ENCODE results near the gene RUSF1.
"Not testable (repeated sequence)": the region's sequence is repeated elsewhere in the genome, so short reads cannot be mapped to it uniquely, and the experiment has no call there.

The RUSF1 gene

DNA sequence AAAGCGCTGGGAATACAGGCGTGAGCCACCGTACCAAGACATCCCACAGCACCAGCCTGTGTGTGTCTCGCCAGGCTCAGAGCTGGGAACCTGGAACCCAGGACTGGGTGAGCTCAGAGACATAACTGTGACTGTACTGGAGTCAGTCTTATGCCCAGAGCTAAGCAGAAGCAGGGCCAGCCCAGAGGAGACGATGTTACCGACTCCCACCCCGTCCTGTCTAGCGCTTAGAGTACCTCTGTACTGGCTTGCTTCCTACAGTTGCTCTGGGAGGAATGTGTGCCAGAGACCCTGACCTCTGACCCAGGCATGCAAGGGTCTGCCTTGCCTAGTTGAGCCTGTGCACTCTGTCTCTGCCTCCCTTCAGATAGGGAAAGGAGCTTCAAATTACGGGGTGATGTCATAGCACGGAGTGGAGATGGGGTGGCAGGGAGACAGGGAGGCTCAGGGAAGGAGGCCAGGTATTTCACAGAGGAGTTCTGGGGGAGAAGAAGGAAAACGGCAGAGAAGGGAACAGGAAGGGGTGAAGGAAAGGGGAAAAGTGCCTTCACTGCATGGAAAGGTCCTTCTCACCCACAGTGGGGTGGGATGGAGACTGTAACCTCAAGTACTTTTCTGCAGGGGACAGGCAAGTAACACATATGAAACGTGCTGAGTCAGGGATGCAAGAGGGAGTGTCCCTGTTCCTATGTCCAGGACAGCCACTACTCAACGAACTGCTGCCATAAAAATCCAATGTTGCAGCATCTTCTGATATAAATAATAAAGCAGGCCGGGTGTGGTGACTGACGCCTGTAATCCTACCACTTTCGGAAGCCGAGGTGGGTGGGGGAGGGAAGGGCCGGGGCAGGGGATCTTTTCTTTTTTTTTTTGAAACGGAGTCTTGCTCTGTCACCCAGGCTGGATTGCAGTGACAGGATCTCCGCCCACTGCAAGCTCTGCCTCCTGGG lies 54.7 kb downstream of the RUSF1 start:
- no peak for DNase-seq

DNA sequence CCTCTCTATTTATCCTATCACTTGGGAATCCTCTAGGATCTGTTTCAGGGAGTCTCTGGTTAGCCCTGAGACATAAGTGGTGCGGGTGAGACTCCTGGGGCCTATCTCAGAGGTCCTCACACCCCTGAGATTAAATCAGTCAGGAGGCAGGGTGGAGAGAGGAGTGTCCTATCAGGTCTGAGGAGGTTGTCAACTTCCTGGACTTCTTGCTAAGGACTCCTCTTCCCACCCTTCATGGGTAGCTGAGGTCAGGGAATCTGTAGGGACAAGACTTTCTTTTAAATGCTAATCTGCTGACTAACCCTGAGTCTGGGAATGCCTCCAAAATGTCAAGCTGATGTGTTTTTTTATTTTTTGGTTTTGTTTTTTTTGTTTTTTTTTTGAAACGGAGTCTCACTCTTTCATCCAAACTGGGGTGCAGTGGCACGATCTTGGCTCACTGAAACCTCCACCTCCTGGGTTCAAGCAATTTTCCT lies 55.5 kb downstream of the RUSF1 start:
- no peak for DNase-seq

DNA sequence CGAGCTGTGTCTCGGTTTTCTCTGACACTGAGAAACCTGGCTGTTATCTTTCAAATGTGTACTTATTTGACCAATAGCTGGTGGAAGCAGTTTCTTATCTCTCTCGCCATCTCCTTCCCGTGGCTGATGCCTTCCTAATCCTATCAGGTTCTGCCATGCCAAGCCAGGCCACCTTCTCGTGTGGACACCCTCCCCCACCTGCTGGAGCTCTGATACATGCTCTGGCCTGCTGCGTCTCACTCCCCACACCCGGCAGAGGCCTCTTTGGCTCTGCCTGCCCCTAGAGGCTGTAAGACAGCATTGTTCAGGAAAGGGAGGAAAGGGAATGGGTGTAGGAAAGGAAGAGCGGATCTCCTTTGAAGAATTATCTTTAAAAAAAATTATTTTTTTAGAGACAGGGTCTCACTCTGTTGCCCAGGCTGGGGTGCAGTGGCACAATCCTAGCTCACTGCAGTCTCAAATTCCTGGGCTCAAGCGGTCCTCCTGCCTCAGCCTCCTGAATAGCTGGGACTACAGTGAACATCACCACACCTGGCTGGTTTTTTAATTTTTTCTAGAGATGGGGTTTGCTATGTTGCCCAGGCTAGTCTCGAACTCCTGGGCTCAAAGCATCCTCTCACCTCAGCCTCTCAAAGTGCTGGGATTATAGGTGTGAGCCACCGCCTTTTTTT lies 56.4 kb downstream of the RUSF1 start:
- peak in 19 of 56 donors; percentile 10 to 41 (median 26) for DNase-seq

DNA sequence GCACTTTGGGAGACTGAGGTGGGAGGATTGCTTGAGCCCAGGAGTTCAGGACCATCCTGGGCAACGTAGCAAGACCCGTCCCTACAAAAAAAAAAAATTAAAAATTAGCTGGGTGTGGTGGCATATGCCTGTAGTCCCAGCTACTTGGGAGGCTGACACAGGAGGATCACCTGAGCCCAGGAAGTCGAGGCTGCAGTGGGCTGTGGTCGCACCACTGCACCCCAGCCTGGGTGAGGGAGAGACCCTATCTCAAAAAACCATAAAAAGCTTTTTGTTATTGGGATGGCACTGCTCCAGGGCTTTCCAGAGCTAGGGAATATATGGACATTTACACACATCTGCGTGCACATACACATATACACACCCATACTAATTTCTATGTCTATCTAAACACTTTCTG lies 57.0 kb downstream of the RUSF1 start:
- DNase-seq, result no peak

DNA sequence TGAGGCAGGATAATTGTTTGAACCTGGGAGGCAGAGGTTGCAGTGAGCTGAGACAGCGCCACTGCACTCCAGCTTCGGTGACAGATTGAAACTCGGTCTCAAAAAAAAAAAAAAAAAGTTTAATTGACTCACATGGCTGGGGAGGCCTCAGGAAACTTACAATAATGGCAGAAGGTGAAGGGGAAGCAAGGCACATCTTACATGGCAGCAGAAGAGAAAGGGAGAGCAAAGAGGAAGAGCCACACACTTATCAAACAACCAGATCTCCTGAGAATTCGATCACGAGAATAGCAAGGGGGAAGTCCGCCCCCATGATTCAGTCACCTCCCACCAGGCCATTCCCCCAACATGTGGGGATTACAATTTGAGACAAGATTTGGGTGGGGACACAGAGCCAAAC lies 62.3 kb downstream of the RUSF1 start:
- DNase-seq, result not testable (repeated sequence)

DNA sequence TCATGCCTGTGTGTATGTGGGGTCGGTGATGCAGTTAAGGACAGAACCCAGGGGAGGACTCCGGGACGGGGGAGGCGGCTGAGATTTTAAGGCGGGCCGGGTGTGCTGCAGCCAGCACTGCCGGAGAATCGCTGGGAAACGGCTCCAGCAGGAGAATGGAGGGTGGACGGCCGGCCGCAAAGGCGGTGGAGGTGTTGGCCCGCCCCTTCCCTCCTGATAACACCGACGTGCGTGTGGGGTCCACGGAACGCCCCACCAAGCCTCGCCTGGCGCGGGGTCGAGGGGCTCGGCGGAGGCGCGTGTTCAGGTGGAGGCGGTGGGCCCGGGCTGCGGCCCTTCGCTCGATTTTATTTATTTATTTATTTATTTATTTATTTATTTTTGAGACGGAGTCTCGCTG lies 66.2 kb downstream of the RUSF1 start:
- DNase-seq, result no peak

DNA sequence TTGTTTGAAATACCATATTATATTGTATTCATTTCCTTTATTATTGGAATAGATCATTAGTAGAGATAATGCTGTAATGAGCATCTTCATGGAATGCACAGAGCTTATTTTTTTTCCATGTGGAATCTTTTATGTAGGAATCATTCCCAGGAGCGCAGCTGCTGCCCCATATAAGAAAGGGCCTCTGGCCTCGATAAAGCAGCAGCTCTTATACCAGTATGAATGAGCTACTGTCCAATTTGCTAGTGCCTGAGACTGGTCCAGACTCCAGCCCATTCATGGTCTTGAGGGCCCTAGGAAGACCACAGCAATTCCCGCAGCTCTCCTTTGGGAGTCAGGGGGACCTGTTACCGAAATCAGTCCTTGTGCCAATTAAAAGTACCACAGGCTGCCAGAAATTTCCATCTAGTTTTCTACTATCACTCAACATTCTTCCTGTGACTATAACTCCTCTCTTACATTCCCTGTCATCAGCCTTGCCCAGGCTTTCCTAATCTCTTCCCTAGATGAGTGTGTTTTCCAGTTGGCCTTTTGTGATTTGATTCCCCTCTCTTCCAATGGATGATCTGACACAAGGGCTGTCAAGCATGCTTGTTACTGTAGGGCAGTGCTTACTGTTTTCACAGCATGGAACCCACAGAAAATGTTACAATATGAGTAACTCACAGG lies 67.5 kb downstream of the RUSF1 start:
- peak in 5 of 56 donors; percentile 9 to 21 (median 12) for DNase-seq

DNA sequence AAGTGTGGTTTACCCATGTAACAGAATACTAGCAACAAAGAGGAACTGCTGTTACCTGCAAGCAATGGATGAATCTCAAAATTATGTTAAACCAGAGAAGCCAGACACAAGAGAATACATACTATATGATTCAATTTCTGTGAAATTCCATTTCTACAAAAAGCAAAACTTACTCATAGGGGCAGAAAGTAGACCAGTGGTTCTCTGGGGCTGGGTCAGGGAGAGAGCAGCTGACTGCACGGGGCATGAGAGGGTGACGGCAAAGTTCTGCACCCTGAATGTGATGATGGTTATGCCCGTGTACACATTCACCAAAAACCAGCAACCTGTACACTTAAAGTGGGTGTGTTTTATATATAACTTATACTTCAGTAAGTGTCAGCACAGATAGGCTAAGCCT lies 68.7 kb downstream of the RUSF1 start:
- no peak for DNase-seq
